A549 (cell line): ENCODE measurements around the gene LYSMD1. TPM values are rescaled to one million over a fixed set of nuclear protein-coding genes. Genes with fewer than 3 reads are reported as not detected.

Source experiments
- ATAC-seq, 2 experiments: fragments of 200-7000 bp in 1 of 2; fragments of >200 bp in 1 of 2; cut with Nextera tagmentation in 1 of 2; cut with Tn5 transposase in 1 of 2; 3 replicates each; pipeline versions ENCODE4 v1.8.0 to v1.9.1; 2018 to 2020; ENCODE audit warnings: mild to moderate bottlenecking in 1 of 2, moderate library complexity in 1 of 2
- CTCF ChIA-PET: fragments of 300-600 bp; sonication (Branson Sonifier 250); formaldehyde crosslinking; extraction: SDS; loops from one replicate; lab custom pipeline; 2021; ENCODE audit warnings: antibody characterized with exemption, inconsistent platforms; lab: Yijun Ruan, JAX
- POLR2A ChIA-PET: fragments of 350-600 bp; formaldehyde crosslinking; extraction: SDS; loops from one replicate; lab custom pipeline; 2021; ENCODE audit warnings: antibody characterized with exemption, inconsistent platforms; lab: Yijun Ruan, JAX
- DNase-seq, 2 experiments: peaks; one replicate each; pipeline versions ENCODE4 v3.0.0 to v3.0.0-alpha.2; 2011 to 2016; ENCODE audit warnings: low read depth in 1 of 2, low spot score in 1 of 2
- FAIRE-seq: peaks from 2 replicates; lab custom pipeline; 2011; peaks lifted over from hg19 to GRCh38; lab: Jason Lieb, UNC
- H3K27ac ChIP-seq, 2 experiments: fragments of >200 bp; sonication (Bioruptor Twin); formaldehyde crosslinking; 3 replicates each; pipeline ENCODE4 v1.5.1; 2016 to 2017
- H3K4me1 ChIP-seq: fragments of >200 bp; sonication (Bioruptor Twin); formaldehyde crosslinking; 3 replicates; pipeline ENCODE4 v1.6.1; 2016
- H3K4me2 ChIP-seq: fragments of >200 bp; sonication (Bioruptor Twin); formaldehyde crosslinking; 3 replicates; pipeline ENCODE4 v1.6.1; 2016
- H3K4me3 ChIP-seq: fragments of >200 bp; sonication (Bioruptor Twin); formaldehyde crosslinking; 3 replicates; pipeline ENCODE4 v1.5.1; 2016
- H3K9me3 ChIP-seq: fragments of >200 bp; sonication (Bioruptor Twin); formaldehyde crosslinking; 3 replicates; pipeline ENCODE4 v1.6.1; 2016
- EHF ChIP-seq: fragments of 250-450 bp; sonication (Bioruptor Pico); IDR thresholded peaks from 2 replicates; pipeline ENCODE4 v1.5.0; 2020; ENCODE audit warnings: mild to moderate bottlenecking
- EHMT2 ChIP-seq: fragments of 200-600 bp; sonication (generic); IDR thresholded peaks from 2 replicates; pipeline ENCODE4 v1.6.1; 2016; ENCODE audit warnings: antibody characterized with exemption, low read depth, mild to moderate bottlenecking, moderate library complexity
- ESRRA ChIP-seq: fragments of 150-350 bp; IDR thresholded peaks from 2 replicates; pipeline ENCODE4 v1.6.1; 2014; ENCODE audit warnings: mild to moderate bottlenecking, low read length, borderline replicate concordance
- FOSB ChIP-seq: fragments of 250-450 bp; sonication (Bioruptor Pico); IDR thresholded peaks from 2 replicates; pipeline ENCODE4 v1.5.0; 2020; ENCODE audit warnings: mild to moderate bottlenecking, moderate library complexity
- FOSL2 ChIP-seq, 2 experiments: fragments of 450-650 bp in 1 of 2; fragments of >200 bp in 1 of 2; sonication (Bioruptor Twin) in 1 of 2; formaldehyde crosslinking; IDR thresholded peaks; 2 replicates each; pipeline versions ENCODE4 v1.5.0 to v1.6.1; 2016 to 2020; ENCODE audit warnings: mild to moderate bottlenecking in 1 of 2, moderate library complexity in 1 of 2
- HMGXB4 ChIP-seq: fragments of 250-450 bp; sonication (Bioruptor Pico); IDR thresholded peaks from 2 replicates; pipeline ENCODE4 v1.5.0; 2021; ENCODE audit warnings: mild to moderate bottlenecking, moderate library complexity, borderline replicate concordance
- HOXB13 ChIP-seq: fragments of 250-450 bp; sonication (Bioruptor Pico); IDR thresholded peaks from 2 replicates; pipeline ENCODE4 v1.5.0; 2020; ENCODE audit warnings: low read depth, mild to moderate bottlenecking, moderate library complexity
- KDM5A ChIP-seq: fragments of 200-600 bp; sonication (generic); IDR thresholded peaks from 2 replicates; pipeline ENCODE4 v1.6.1; 2016; ENCODE audit warnings: antibody characterized with exemption, mild to moderate bottlenecking
- MAFK ChIP-seq: fragments of 450-650 bp; IDR thresholded peaks from 2 replicates; pipeline ENCODE4 v1.6.1; 2014; ENCODE audit not compliant: partially characterized antibody
- MAX ChIP-seq: IDR thresholded peaks from 2 replicates; pipeline ENCODE4 v1.6.1; 2012
- MYC ChIP-seq: IDR thresholded peaks from 2 replicates; pipeline ENCODE4 v1.6.1; 2012; ENCODE audit warnings: mild to moderate bottlenecking, inconsistent platforms, low read length, improper control_type of control experiment, borderline replicate concordance
- NFE2L2 ChIP-seq: fragments of 150-350 bp; conservative IDR thresholded peaks from 2 replicates; pipeline ENCODE4 v1.6.1; 2014; ENCODE audit warnings: low read length
- NPAS2 ChIP-seq: fragments of 250-450 bp; sonication (Bioruptor Pico); IDR thresholded peaks from 2 replicates; pipeline ENCODE4 v1.8.0; 2022; ENCODE audit warnings: mild to moderate bottlenecking, moderate library complexity, borderline replicate concordance
- NR3C1 ChIP-seq: fragments of >200 bp; sonication (Bioruptor Twin); formaldehyde crosslinking; IDR thresholded peaks from 3 replicates; pipeline ENCODE4 v1.6.1; 2017
- PHF8 ChIP-seq: fragments of 200-600 bp; sonication (generic); IDR thresholded peaks from 2 replicates; pipeline ENCODE4 v1.6.1; 2016; ENCODE audit warnings: low read depth, mild to moderate bottlenecking, antibody characterized with exemption, moderate library complexity, borderline replicate concordance
- POLR2A ChIP-seq: IDR thresholded peaks from 2 replicates; pipeline ENCODE4 v1.6.1; 2012; ENCODE audit warnings: mild to moderate bottlenecking, low read length
- POLR2AphosphoS2 ChIP-seq: conservative IDR thresholded peaks from 2 replicates; pipeline ENCODE4 v1.6.1; 2012; ENCODE audit warnings: low read length, improper control_type of control experiment, inconsistent platforms
- RARB ChIP-seq: fragments of 250-450 bp; sonication (Bioruptor Pico); IDR thresholded peaks from 2 replicates; pipeline ENCODE4 v1.8.0; 2021; ENCODE audit warnings: mild to moderate bottlenecking, moderate library complexity
- RCOR1 ChIP-seq: fragments of 150-350 bp; IDR thresholded peaks from 2 replicates; pipeline ENCODE4 v1.6.1; 2014; ENCODE audit warnings: antibody characterized with exemption, low read length, low read depth
- SMC3 ChIP-seq: fragments of >200 bp; sonication (Bioruptor Twin); formaldehyde crosslinking; IDR thresholded peaks from 3 replicates; pipeline ENCODE4 v1.6.1; 2018; ENCODE audit warnings: inconsistent platforms
- SREBF2 ChIP-seq: fragments of 450-650 bp; IDR thresholded peaks from 2 replicates; pipeline ENCODE4 v1.6.1; 2014; ENCODE audit warnings: mild to moderate bottlenecking, moderate library complexity
- TFCP2L1 ChIP-seq: fragments of 250-450 bp; sonication (Bioruptor Pico); IDR thresholded peaks from 2 replicates; pipeline ENCODE4 v1.5.0; 2021; ENCODE audit warnings: mild to moderate bottlenecking
- USF2 ChIP-seq: fragments of 450-650 bp; IDR thresholded peaks from 2 replicates; pipeline ENCODE4 v1.6.1; 2014; ENCODE audit warnings: antibody characterized with exemption
- ZNF302 ChIP-seq: fragments of 250-450 bp; sonication (Bioruptor Pico); IDR thresholded peaks from 2 replicates; pipeline ENCODE4 v1.9.0; 2021; ENCODE audit warnings: inconsistent platforms, mild to moderate bottlenecking, moderate library complexity
- WGBS: methylation state at CpG from one replicate; pipeline ENCODE4 v1.1.6; 2017; ENCODE audit errors: missing lambda C conversion rate; 5-methylcytosine and 5-hydroxymethylcytosine counted together
- polyA plus RNA-seq, 4 experiments: library from polyadenylated mRNA; depleted of rRNA in 3 of 4; stranded (reverse); fragments of >200 nt; fragmentation: RNase III in 1 of 4; extraction: RNeasy Plus Mini Kit Qiagen cat#74134 plus additional on column Dnase treatment in 1 of 4; gene quantifications; 2 replicates in 3 of 4; 3 replicates in 1 of 4; pipeline ENCODE4 v1.2.3, GENCODE V29; 2011 to 2017
- TF ChIP-seq, protein P1 (sequence below): fragments of >200 bp; sonication (Bioruptor Twin); formaldehyde crosslinking; IDR thresholded peaks from 3 replicates; pipeline ENCODE4 v1.6.1; 2016
- TF ChIP-seq, protein P2 (sequence below): fragments of 150-350 bp; IDR thresholded peaks from 2 replicates; pipeline ENCODE4 v1.6.1; 2014; ENCODE audit warnings: low read depth, mild to moderate bottlenecking, low read length

The LYSMD1 gene
- polyA plus RNA-seq, 2 of the 4 experiments (the other 2 are of a cell fraction) = 7.0 to 10.5 TPM

DNA sequence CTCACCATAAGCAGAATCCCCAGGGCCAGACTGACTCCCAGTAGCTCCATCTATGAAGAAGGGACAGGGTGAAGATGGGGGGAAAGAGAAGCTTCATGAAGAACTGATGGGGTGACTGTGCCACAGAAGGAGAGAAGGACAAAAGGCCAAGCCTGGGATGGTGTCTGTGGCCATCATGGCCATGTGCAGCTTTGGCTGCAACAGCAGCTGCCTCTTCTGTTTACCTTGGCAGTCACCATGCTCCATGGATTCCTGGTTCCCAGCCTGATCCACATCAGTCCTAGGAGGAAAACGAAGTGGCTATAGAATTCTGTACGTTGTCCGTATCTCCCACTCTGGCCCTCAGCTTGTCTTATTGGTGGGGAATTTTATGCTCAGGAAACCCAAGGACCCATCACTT, 31.3 kb downstream of the LYSMD1 start:
- ChIA-PET POLR2A (no interaction called here), CTCF (interaction anchor here (0.9 to 3.8 kb wide), 7 partner anchors 10 to 34 kb away, joined by 3 to 23 read pairs (median 4); partner anchors contain the start of gene TNFAIP8L2)
- WGBS = 84% methylated on average over 3 of the region's 3 CpGs
- TF ChIP-seq HOXB13 (CRISPR knock-in tag) (no peak), NFE2L2 (no peak), EHMT2 (no peak), TFCP2L1 (no peak), RCOR1 (no peak), RARB (CRISPR knock-in tag) (no peak), KDM5A (no peak), EHF (no peak), SMC3 (no peak), FOSB (CRISPR knock-in tag) (no peak), USF2 (no peak), SREBF2 (no peak), ZNF302 (CRISPR knock-in tag) (no peak), FOSL2 (IDR thresholded peaks at IDR 0.05) (no peak), FOSL2 (CRISPR knock-in tag; IDR thresholded peaks at IDR 0.05) (no peak), POLR2AphosphoS2 (no peak), POLR2A (no peak), MAX (no peak)
- Histone ChIP-seq H3K4me2 (no peak overlapping the region), H3K27ac (no peak overlapping the region), H3K9me3 (no peaks in the 10 kb centered on the region), H3K4me1 (no peaks in the 10 kb centered on the region), H3K4me3 (no peak overlapping the region)
- no peak for DNase-seq
- FAIRE-seq = no peak
- peak in 1 of 2 experiments; percentile 15; a peak in 2 of 6 replicates for ATAC-seq

GRCh38 chr1:151133018-151133806, 32.5 kb downstream of the LYSMD1 start:
- 89% methylated on average over 50 of the region's 65 CpGs for WGBS
- CTCF ChIA-PET = interaction anchor here (0.6 to 3.8 kb wide), 6 partner anchors 10 to 44 kb away, joined by 3 to 23 read pairs (median 5); partner anchors contain the start of gene TNFAIP8L2
- Histone ChIP-seq H3K4me1 (no peaks in the 10 kb centered on the region), H3K9me3 (no peaks in the 10 kb centered on the region), H3K4me3 (no peak overlapping the region), H3K27ac (no peak overlapping the region), H3K4me2 (no peak overlapping the region)
- ATAC-seq (peak in 1 of 2 experiments; percentile 18; a peak in 2 of 6 replicates), DNase-seq (no peak), FAIRE-seq (no peak)
- POLR2A ChIA-PET = no interaction called here
- TF ChIP-seq MYC = no peak
- TF ChIP-seq FOSB (CRISPR knock-in tag) = no peak
- TF ChIP-seq MAFK = no peak
- no peak for TF ChIP-seq HMGXB4 (CRISPR knock-in tag)
- no peak for TF ChIP-seq RCOR1
- TF ChIP-seq, protein P1, sequence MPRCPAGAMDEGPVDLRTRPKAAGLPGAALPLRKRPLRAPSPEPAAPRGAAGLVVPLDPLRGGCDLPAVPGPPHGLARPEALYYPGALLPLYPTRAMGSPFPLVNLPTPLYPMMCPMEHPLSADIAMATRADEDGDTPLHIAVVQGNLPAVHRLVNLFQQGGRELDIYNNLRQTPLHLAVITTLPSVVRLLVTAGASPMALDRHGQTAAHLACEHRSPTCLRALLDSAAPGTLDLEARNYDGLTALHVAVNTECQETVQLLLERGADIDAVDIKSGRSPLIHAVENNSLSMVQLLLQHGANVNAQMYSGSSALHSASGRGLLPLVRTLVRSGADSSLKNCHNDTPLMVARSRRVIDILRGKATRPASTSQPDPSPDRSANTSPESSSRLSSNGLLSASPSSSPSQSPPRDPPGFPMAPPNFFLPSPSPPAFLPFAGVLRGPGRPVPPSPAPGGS = no peak
- no peak for TF ChIP-seq PHF8
- TF ChIP-seq KDM5A = no peak
- TF ChIP-seq NPAS2 (CRISPR knock-in tag) = no peak
- no peak for TF ChIP-seq ESRRA
- TF ChIP-seq, protein P2, sequence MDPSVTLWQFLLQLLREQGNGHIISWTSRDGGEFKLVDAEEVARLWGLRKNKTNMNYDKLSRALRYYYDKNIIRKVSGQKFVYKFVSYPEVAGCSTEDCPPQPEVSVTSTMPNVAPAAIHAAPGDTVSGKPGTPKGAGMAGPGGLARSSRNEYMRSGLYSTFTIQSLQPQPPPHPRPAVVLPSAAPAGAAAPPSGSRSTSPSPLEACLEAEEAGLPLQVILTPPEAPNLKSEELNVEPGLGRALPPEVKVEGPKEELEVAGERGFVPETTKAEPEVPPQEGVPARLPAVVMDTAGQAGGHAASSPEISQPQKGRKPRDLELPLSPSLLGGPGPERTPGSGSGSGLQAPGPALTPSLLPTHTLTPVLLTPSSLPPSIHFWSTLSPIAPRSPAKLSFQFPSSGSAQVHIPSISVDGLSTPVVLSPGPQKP = no peak
- no peak for TF ChIP-seq RARB (CRISPR knock-in tag)
- no peak for TF ChIP-seq NR3C1
- no peak for TF ChIP-seq POLR2AphosphoS2
